ENCODE measurements around the gene IRGC.

Gene IRGC

GRCh38 chr19:43690890-43691289 is 25.0 kb upstream of the IRGC start:
- in situ Hi-C loops (cut with MboI; ENCODE audit: low sequenced_read_pairs) = no loop called here

GRCh38 chr19:43691755-43692154 is 24.1 kb upstream of the IRGC start:
- in situ Hi-C loops (cut with MboI; ENCODE audit: low sequenced_read_pairs) = no loop called here

GRCh38 chr19:43692385-43692784 is 23.5 kb upstream of the IRGC start:
- in situ Hi-C loops (cut with MboI; ENCODE audit: low sequenced_read_pairs) = no loop called here

GRCh38 chr19:43692877-43693276 is 23.0 kb upstream of the IRGC start:
- in situ Hi-C loops (cut with MboI; ENCODE audit: low sequenced_read_pairs) = no loop called here

DNA sequence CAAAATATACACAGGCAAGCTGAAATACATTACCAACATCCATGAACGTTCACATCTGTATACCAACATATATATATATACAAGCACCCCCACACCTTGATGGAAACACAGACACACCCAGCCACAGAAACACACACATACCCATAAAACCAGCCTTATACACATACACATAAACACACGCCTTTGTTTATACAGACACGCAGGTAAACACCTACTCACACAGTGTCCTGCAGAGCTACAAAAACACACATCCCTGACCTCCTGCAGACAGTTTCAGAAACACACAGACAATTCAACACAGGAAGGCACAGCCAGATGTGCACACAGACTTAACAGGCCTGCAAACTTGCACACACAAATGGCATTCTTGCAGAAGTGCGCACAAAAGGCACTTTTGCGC is 21.3 kb upstream of the IRGC start:
- in situ Hi-C loops (cut with MboI; ENCODE audit: low sequenced_read_pairs) = no loop called here

DNA sequence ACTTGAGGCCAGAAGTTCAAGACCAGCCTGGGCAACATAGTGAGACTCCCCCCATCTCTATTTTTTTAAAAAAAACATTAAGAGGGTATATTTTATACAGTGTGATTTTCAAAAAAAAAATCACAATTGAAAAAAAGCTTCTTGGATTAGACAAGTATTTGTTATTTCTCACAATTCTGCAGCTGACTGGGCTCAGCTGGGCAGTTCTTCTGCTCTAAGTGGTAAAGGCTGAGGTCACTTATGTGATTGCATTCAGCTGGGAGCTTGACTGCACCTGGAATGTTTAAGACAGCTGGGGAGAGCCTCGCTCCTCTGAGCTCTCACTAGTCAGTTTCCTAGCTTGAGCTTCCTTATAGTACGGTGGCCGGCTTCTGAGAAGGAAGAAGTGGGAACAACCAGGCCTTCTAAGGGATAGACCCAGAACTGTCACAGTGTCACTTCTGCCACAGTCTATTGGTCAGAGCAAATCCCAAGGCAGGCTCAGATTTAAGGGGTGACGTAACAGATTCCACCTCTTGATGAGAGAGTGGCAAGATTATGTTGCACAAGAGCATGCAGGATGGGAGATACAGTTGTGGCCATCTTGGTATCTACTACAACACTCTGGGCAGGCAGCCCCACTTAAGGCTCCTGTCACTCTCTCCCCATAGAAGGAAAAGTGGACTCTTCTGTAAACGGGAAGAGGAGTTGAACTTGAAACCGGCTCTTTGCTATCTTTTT is 19.7 kb upstream of the IRGC start:
- in situ Hi-C loops (cut with MboI; ENCODE audit: low sequenced_read_pairs) = no loop called here

DNA sequence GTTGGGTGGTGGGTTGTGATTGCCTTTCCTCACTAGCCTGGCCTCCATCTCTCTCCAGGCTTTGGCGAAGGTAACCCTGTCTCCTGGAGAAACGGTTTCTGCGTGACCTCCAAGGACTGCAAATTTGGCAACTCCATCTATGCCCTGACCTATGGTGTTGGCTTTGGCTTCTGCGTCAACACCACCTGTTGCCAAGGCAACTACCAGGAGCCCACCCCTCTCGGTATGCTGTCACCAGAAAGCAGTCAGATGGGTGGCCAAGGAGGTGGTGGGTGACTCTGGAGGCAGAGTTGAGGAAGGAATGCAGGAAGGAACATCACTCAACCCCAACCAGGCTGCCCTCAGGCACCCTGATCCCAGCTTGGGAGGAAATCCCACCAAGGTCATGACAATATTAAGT is 18.6 kb upstream of the IRGC start:
- in situ Hi-C loops (cut with MboI; ENCODE audit: low sequenced_read_pairs) = no loop called here

- in situ Hi-C loops (cut with MboI; ENCODE audit: low sequenced_read_pairs) = no loop called here
Observed at GRCh38 chr19:43699506-43700394, 16.1 kb upstream of the IRGC start.

GRCh38 chr19:43700395-43701000 is 15.4 kb upstream of the IRGC start:
- in situ Hi-C loops (cut with MboI; ENCODE audit: low sequenced_read_pairs) = no loop called here

DNA sequence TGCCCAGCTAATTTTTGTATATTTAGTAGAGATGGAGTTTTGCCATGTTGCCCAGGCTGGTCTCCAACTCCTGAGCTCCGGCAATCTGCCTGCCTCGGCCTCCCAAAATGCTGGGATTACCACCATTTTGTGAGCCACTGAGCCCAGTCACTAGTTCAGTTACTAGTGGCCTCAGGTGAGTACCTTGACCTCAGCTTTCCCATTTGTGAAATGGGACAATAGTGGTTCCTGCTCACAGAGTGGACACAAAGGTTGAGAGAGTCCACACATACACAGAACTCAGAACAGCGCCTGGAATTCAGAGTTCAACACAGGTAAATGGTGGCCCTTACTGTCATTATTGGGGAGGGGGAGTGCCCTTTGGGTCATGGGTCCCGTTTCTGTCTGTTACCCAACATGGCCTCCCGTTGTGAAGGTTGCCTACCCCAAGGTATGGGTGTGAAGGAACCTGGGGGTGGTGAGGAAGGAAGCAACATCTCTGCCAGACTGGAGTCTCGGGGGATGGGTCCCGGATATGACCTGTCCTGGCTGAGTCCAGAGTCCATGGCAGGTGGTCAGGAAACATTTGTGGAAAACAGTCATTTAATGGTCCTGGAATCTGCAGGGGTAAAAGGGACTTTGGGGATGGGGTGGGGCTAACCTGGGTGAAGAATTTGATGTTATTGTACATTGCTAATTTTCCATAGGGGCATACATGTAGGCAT is 11.7 kb upstream of the IRGC start:
- in situ Hi-C loops (cut with MboI; ENCODE audit: low sequenced_read_pairs) = no loop called here

DNA sequence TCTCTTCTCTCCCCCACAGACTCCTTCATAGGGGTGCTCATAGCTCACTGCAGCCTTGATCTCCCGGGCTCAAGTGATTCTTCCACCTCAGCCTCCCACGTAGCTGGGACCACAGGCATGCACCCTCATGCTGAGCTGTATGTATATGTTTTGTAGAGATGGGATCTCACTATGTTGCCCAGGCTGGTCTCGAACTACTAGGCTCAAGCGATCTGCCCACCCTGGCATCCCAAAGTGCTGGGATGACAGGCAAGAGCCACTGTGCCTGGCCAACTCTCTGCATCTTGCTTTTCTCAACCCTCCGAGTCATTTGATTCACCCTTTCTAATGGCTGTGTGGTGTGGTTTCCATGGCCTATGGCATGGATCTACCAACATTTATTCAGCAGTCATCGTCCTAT is 10.1 kb upstream of the IRGC start:
- in situ Hi-C loops (cut with MboI; ENCODE audit: low sequenced_read_pairs) = no loop called here

DNA sequence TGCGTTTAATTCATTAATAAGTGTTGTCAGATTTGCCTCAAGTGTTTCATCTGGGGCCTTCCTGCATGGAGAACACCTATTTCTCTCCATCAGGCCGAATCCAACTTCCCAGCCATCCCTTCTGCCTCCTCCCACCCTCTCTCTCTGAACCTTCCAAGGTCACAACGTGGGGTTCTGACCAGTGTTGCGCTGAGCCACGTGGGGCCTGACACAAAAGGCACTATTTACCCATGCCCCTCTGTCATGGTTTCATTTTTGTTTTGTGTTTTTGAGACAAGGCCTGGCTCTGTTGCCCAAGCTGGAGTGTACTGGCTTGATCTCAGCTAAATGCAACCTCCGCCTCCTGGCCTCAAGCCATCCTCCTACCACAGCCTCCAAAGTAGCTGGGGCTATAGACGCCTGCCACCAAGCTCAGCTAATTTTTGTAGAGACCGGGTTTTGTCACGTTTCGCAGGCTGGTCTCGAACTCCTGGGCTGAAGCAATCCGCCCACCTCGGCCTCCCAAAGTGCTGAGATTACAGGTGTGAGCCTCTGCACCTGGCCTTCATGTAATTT is 8.6 kb upstream of the IRGC start:
- in situ Hi-C loops (cut with MboI; ENCODE audit: low sequenced_read_pairs) = no loop called here

- in situ Hi-C loops (cut with MboI; ENCODE audit: low sequenced_read_pairs) = no loop called here
Observed at GRCh38 chr19:43708716-43709115, 7.2 kb upstream of the IRGC start.

DNA sequence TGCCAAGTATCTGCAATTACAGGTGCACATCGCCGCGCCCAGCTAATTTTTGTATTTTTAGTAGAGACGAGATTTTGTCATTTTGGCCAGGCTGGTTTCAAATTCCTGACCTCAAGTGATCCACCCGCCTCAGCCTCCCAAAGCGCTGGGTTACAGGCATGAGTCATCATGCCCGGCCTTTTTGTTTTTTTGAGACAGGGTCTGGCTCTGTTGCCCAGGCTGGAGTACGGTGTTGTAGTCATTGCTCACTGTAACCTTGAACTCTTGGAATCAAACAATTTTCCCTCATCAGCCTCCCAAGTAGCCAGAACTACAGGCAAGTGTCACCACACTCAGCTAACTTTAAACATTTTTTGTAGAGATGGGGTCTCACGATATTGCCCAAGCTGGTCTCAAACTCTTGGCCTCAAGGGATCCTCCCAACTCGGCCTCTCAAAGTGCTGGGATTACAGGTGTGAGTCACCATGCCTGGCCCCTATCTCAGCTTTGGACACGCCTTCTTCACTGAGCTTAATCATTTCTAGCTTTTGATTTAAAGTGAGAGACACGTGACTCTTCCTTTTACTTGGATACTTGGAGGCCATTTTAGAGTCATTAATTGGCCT is 4.0 kb upstream of the IRGC start:
- in situ Hi-C loops (cut with MboI; ENCODE audit: low sequenced_read_pairs) = no loop called here

- in situ Hi-C loops (cut with MboI; ENCODE audit: low sequenced_read_pairs) = no loop called here
Observed at GRCh38 chr19:43713208-43713607, 2.7 kb upstream of the IRGC start.

- in situ Hi-C loops (cut with MboI; ENCODE audit: low sequenced_read_pairs) = no loop called here
Observed at GRCh38 chr19:43718627-43719377, 2.9 kb downstream of the IRGC start.

GRCh38 chr19:43719378-43719868 is 3.5 kb downstream of the IRGC start:
- in situ Hi-C loops (cut with MboI; ENCODE audit: low sequenced_read_pairs) = no loop called here

GRCh38 chr19:43719918-43720317 is 4.0 kb downstream of the IRGC start:
- in situ Hi-C loops (cut with MboI; ENCODE audit: low sequenced_read_pairs) = no loop called here

DNA sequence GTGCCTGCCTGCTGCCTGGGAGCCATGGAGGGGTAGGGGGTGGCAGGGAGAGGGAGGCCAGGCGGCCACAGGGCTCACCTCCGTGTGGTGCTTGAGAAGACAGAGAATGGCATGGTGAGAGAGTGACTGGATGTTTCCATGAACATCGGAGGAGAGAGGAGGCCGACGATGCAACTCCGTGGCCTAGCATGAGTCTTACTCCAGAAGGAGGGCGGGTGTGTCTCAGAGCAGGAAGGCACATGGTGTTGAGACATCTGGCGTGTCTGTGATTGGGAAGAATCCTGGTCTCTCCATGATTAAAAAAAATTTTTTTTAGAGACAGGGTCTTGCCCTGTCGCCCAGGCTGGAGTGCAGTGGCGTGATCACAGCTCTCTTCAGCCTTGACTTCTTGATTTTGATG is 5.1 kb downstream of the IRGC start:
- in situ Hi-C loops (cut with MboI; ENCODE audit: low sequenced_read_pairs) = no loop called here

Data from hTERT RPE-1 (cell line).